ENCODE results near the gene TMEM255A. TPM values are rescaled to one million over a fixed set of nuclear protein-coding genes. Genes with fewer than 3 reads are reported as not detected.

The TMEM255A gene
- polyA plus RNA-seq, 1 donor (not counting 4 experiments of a cell fraction or from before 2014, with no cell fraction given): 0.03 TPM

GRCh38 chrX:120250522-120251271 lies 60.6 kb downstream of the TMEM255A start, which contains the start of gene ZBTB33:
Gene ZBTB33, plus strand, starts transcription at chrX:120250812. Its CDS starts 2,604 bp downstream, at chrX:120253416.
- H3K4me3 ChIP-seq (ENCODE audit: control insufficient read depth in 2 of 3, extremely low read depth in 1 of 3, insufficient read depth in 2 of 3, low read depth in 1 of 3, low read length in 3 of 3): peak within 1 kb of the TSS; percentile 63 to 84 (median 74)
- no peaks in the 10 kb centered on the region for H4K20me1 ChIP-seq (ENCODE audit: control insufficient read depth, extremely low read depth, insufficient read depth, low read length)
- H3K4me1 ChIP-seq (ENCODE audit: control insufficient read depth, extremely low read depth, insufficient read depth, low read length): no peaks in the 10 kb centered on the region
- peak within 1 kb of the TSS; percentile 83 for H3K9ac ChIP-seq (ENCODE audit: control insufficient read depth, extremely low read depth, insufficient read depth, low read length)
- H3K27me3 ChIP-seq (ENCODE audit: control insufficient read depth, extremely low read depth, insufficient read depth, low read length): no peaks in the 10 kb centered on the region
- peaks cover 0 to 1% of the 10 kb centered on the region in 2 experiments for H3K36me3 ChIP-seq (ENCODE audit: control insufficient read depth in 2 of 2, extremely low read depth in 1 of 2, insufficient read depth in 2 of 2, low read length in 2 of 2)
- H3K9me3 ChIP-seq (ENCODE audit: control insufficient read depth, low read depth, low read length): no peaks in the 10 kb centered on the region
- no peaks in the 10 kb centered on the region for H3K9me1 ChIP-seq (ENCODE audit: control insufficient read depth, extremely low read depth, insufficient read depth, low read length)
- H3K79me2 ChIP-seq (ENCODE audit: control insufficient read depth, insufficient read depth, low read length): peaks cover 15% of the 10 kb centered on the region
- dilution Hi-C loops (cut with MboI; ENCODE audit: extremely low pct_ligation_motif_present, low sequenced_read_pairs): no loop called here
- TF ChIP-seq CTCF (optimal IDR thresholded peaks at IDR 0.05 in 1 of 3, IDR thresholded peaks at IDR 0.05 in 1 of 3, conservative IDR thresholded peaks at IDR 0.05 in 1 of 3; ENCODE audit: extremely low read depth in 1 of 3, insufficient read depth in 2 of 3, low read length in 3 of 3): peak; percentile 31 to 72 (median 71)
- TF ChIP-seq EZH2 (IDR thresholded peaks at IDR 0.05; ENCODE audit: low read length): no peak
- H3K4me2 ChIP-seq (ENCODE audit: control insufficient read depth, extremely low read depth, insufficient read depth, low read depth, low read length): peak within 1 kb of the TSS; percentile 80
- DNase-seq (ENCODE audit: low read depth, low spot score): peak; percentile 25
- H3K27ac ChIP-seq (ENCODE audit: control insufficient read depth, insufficient read depth, low read length): peak within 1 kb of the TSS; percentile 60
- no peak for FAIRE-seq
- H2AFZ ChIP-seq (ENCODE audit: control insufficient read depth, low read length): peak within 1 kb of the TSS; percentile 59

GRCh38 chrX:120244735-120245498 lies 66.3 kb downstream of the TMEM255A start:
- H4K20me1 ChIP-seq (ENCODE audit: control insufficient read depth, extremely low read depth, insufficient read depth, low read length): no peaks in the 10 kb centered on the region
- H3K4me1 ChIP-seq (ENCODE audit: control insufficient read depth, extremely low read depth, insufficient read depth, low read length): peaks cover 4% of the 10 kb centered on the region
- no peaks in the 10 kb centered on the region for H3K9me3 ChIP-seq (ENCODE audit: control insufficient read depth, low read depth, low read length)
- H3K4me2 ChIP-seq (ENCODE audit: control insufficient read depth, extremely low read depth, insufficient read depth, low read depth, low read length): peak overlapping the region; percentile 86
- H2AFZ ChIP-seq (ENCODE audit: control insufficient read depth, low read length): peak overlapping the region; percentile 85
- dilution Hi-C loops (cut with MboI; ENCODE audit: extremely low pct_ligation_motif_present, low sequenced_read_pairs): no loop called here
- peak overlapping the region; percentile 66 for H3K27ac ChIP-seq (ENCODE audit: control insufficient read depth, insufficient read depth, low read length)
- H3K27me3 ChIP-seq (ENCODE audit: control insufficient read depth, extremely low read depth, insufficient read depth, low read length): no peaks in the 10 kb centered on the region
- FAIRE-seq: peak; percentile 9
- peak overlapping the region; percentile 74 for H3K9ac ChIP-seq (ENCODE audit: control insufficient read depth, extremely low read depth, insufficient read depth, low read length)
- DNase-seq (ENCODE audit: low read depth, low spot score): no peak
- H3K9me1 ChIP-seq (ENCODE audit: control insufficient read depth, extremely low read depth, insufficient read depth, low read length): no peaks in the 10 kb centered on the region
- H3K4me3 ChIP-seq (ENCODE audit: control insufficient read depth in 2 of 3, extremely low read depth in 1 of 3, insufficient read depth in 2 of 3, low read depth in 1 of 3, low read length in 3 of 3): peak overlapping the region; percentile 57 to 71 (median 66)
- H3K36me3 ChIP-seq (ENCODE audit: control insufficient read depth in 2 of 2, extremely low read depth in 1 of 2, insufficient read depth in 2 of 2, low read length in 2 of 2): no peaks in the 10 kb centered on the region
- TF ChIP-seq CTCF (optimal IDR thresholded peaks at IDR 0.05 in 1 of 3, IDR thresholded peaks at IDR 0.05 in 1 of 3, conservative IDR thresholded peaks at IDR 0.05 in 1 of 3; ENCODE audit: extremely low read depth in 1 of 3, insufficient read depth in 2 of 3, low read length in 3 of 3) (no peak), EZH2 (IDR thresholded peaks at IDR 0.05; ENCODE audit: low read length) (no peak)
- H3K79me2 ChIP-seq (ENCODE audit: control insufficient read depth, insufficient read depth, low read length): no peaks in the 10 kb centered on the region

Measured in keratinocyte (primary cell).